HEK293 (cell line): Measurements from ENCODE around the gene SAE1.

Source experiments
- EGR2 ChIP-seq: fragments of 450-650 bp; formaldehyde crosslinking; IDR thresholded peaks from 2 replicates; pipeline ENCODE4 v1.5.1; 2016; ENCODE audit warnings: low read depth, missing biosample characterization, missing genetic modification characterization
- GLI4 ChIP-seq: fragments of 450-650 bp; formaldehyde crosslinking; IDR thresholded peaks from 2 replicates; pipeline ENCODE4 v1.5.1; 2016; ENCODE audit warnings: missing biosample characterization, missing genetic modification characterization
- GLIS1 ChIP-seq: fragments of 450-650 bp; formaldehyde crosslinking; IDR thresholded peaks from 2 replicates; pipeline ENCODE4 v1.5.1; 2016; ENCODE audit warnings: missing biosample characterization, missing genetic modification characterization
- HOXA7 ChIP-seq: sonication (generic); formaldehyde crosslinking; IDR thresholded peaks from 2 replicates; pipeline ENCODE4 v1.8.1; 2022; ENCODE audit warnings: missing genetic modification reagents, borderline replicate concordance
- MEIS1 ChIP-seq: sonication (generic); formaldehyde crosslinking; IDR thresholded peaks from 2 replicates; pipeline ENCODE4 v1.8.1; 2022; ENCODE audit warnings: missing genetic modification reagents, mild to moderate bottlenecking, borderline replicate concordance
- PRDM10 ChIP-seq: fragments of 450-650 bp; formaldehyde crosslinking; IDR thresholded peaks from 2 replicates; pipeline ENCODE4 v1.5.1; 2016; ENCODE audit warnings: missing biosample characterization, missing genetic modification characterization
- RBAK ChIP-seq: fragments of 450-650 bp; formaldehyde crosslinking; IDR thresholded peaks from 2 replicates; pipeline ENCODE4 v1.5.1; 2016; ENCODE audit warnings: missing biosample characterization, missing genetic modification characterization
- SALL2 ChIP-seq: fragments of 450-650 bp; formaldehyde crosslinking; IDR thresholded peaks from 2 replicates; pipeline ENCODE4 v1.5.0; 2017; ENCODE audit warnings: missing biosample characterization, mild to moderate bottlenecking, missing genetic modification characterization, borderline replicate concordance
- SETDB1 ChIP-seq: IDR thresholded peaks from one replicate; pipeline ENCODE4 v1.6.1; 2017; ENCODE audit warnings: mild to moderate bottlenecking, low read length, moderate library complexity, mixed read lengths; ENCODE audit not compliant: insufficient read length
- ZBTB1 ChIP-seq: fragments of 450-650 bp; formaldehyde crosslinking; IDR thresholded peaks from 2 replicates; pipeline ENCODE4 v1.5.1; 2016; ENCODE audit warnings: missing biosample characterization, missing genetic modification characterization
- ZFP37 ChIP-seq: fragments of 450-650 bp; formaldehyde crosslinking; IDR thresholded peaks from 2 replicates; pipeline ENCODE4 v1.5.1; 2016; ENCODE audit warnings: missing biosample characterization, missing genetic modification characterization
- ZNF112 ChIP-seq: fragments of 450-650 bp; formaldehyde crosslinking; IDR thresholded peaks from 2 replicates; pipeline ENCODE4 v1.5.0; 2017; ENCODE audit warnings: missing biosample characterization, missing genetic modification characterization
- ZNF157 ChIP-seq: fragments of 450-650 bp; formaldehyde crosslinking; IDR thresholded peaks from 2 replicates; pipeline ENCODE4 v1.5.1; 2016; ENCODE audit warnings: missing biosample characterization, missing genetic modification characterization
- ZNF221 ChIP-seq: fragments of 450-650 bp; formaldehyde crosslinking; IDR thresholded peaks from 2 replicates; pipeline ENCODE4 v1.5.1; 2017; ENCODE audit warnings: missing biosample characterization, missing genetic modification characterization, borderline replicate concordance
- ZNF223 ChIP-seq: fragments of 450-650 bp; formaldehyde crosslinking; IDR thresholded peaks from 2 replicates; pipeline ENCODE4 v1.5.1; 2016; ENCODE audit warnings: missing biosample characterization, missing genetic modification characterization
- ZNF23 ChIP-seq: fragments of 450-650 bp; formaldehyde crosslinking; IDR thresholded peaks from 2 replicates; pipeline ENCODE4 v1.5.1; 2016; ENCODE audit warnings: missing biosample characterization, missing genetic modification characterization, borderline replicate concordance
- ZNF239 ChIP-seq: fragments of 450-650 bp; formaldehyde crosslinking; IDR thresholded peaks from 2 replicates; pipeline ENCODE4 v1.5.1; 2016; ENCODE audit warnings: missing biosample characterization, missing genetic modification characterization
- ZNF292 ChIP-seq: fragments of 450-650 bp; formaldehyde crosslinking; IDR thresholded peaks from 2 replicates; pipeline ENCODE4 v1.5.1; 2016; ENCODE audit warnings: low read depth, missing biosample characterization, missing genetic modification characterization, borderline replicate concordance
- ZNF302 ChIP-seq: fragments of 450-650 bp; formaldehyde crosslinking; IDR thresholded peaks from 2 replicates; pipeline ENCODE4 v1.5.1; 2016; ENCODE audit warnings: missing biosample characterization, missing genetic modification characterization, low read depth
- ZNF335 ChIP-seq: fragments of 450-650 bp; formaldehyde crosslinking; conservative IDR thresholded peaks from 2 replicates; pipeline ENCODE4 v1.5.1; 2016; ENCODE audit warnings: missing biosample characterization, missing genetic modification characterization
- ZNF341 ChIP-seq: fragments of 450-650 bp; formaldehyde crosslinking; IDR thresholded peaks from 2 replicates; pipeline ENCODE4; 2016; ENCODE audit warnings: low read depth, missing biosample characterization, missing genetic modification characterization
- ZNF433 ChIP-seq: fragments of 450-650 bp; formaldehyde crosslinking; IDR thresholded peaks from 2 replicates; pipeline ENCODE4 v1.5.1; 2016; ENCODE audit warnings: missing biosample characterization, missing genetic modification characterization, low read depth
- ZNF473 ChIP-seq: fragments of 450-650 bp; formaldehyde crosslinking; IDR thresholded peaks from 2 replicates; pipeline ENCODE4 v1.5.1; 2017; ENCODE audit warnings: missing biosample characterization, missing genetic modification characterization
- ZNF513 ChIP-seq: fragments of 450-650 bp; IDR thresholded peaks from 2 replicates; pipeline ENCODE4 v1.5.1; 2018; ENCODE audit warnings: missing biosample characterization, missing genetic modification characterization
- ZNF548 ChIP-seq: fragments of 450-650 bp; formaldehyde crosslinking; IDR thresholded peaks from 2 replicates; pipeline ENCODE4 v1.5.1; 2016; ENCODE audit warnings: missing biosample characterization, missing genetic modification characterization
- ZNF645 ChIP-seq: fragments of 450-650 bp; formaldehyde crosslinking; IDR thresholded peaks from 2 replicates; pipeline ENCODE4; 2016; ENCODE audit warnings: missing biosample characterization, missing genetic modification characterization
- ZNF792 ChIP-seq: fragments of 450-650 bp; formaldehyde crosslinking; IDR thresholded peaks from 2 replicates; pipeline ENCODE4 v1.5.1; 2016; ENCODE audit warnings: missing biosample characterization, missing genetic modification characterization
- ZSCAN30 ChIP-seq: fragments of 450-650 bp; IDR thresholded peaks from 2 replicates; pipeline ENCODE4 v1.5.1; 2018; ENCODE audit warnings: missing biosample characterization, mild to moderate bottlenecking, missing genetic modification characterization, moderate library complexity
- TF ChIP-seq, protein P1 (sequence below): fragments of 450-650 bp; formaldehyde crosslinking; IDR thresholded peaks from 2 replicates; pipeline ENCODE4 v1.5.1; 2016; ENCODE audit warnings: missing biosample characterization, missing genetic modification characterization
- TF ChIP-seq, protein P2 (sequence below): fragments of 450-650 bp; formaldehyde crosslinking; IDR thresholded peaks from 2 replicates; pipeline ENCODE4 v1.5.1; 2017; ENCODE audit warnings: missing biosample characterization, missing genetic modification characterization
- TF ChIP-seq, protein P3 (sequence below): fragments of 450-650 bp; formaldehyde crosslinking; IDR thresholded peaks from 2 replicates; pipeline ENCODE4 v1.5.1; 2016; ENCODE audit warnings: missing biosample characterization, missing genetic modification characterization

Gene SAE1

DNA sequence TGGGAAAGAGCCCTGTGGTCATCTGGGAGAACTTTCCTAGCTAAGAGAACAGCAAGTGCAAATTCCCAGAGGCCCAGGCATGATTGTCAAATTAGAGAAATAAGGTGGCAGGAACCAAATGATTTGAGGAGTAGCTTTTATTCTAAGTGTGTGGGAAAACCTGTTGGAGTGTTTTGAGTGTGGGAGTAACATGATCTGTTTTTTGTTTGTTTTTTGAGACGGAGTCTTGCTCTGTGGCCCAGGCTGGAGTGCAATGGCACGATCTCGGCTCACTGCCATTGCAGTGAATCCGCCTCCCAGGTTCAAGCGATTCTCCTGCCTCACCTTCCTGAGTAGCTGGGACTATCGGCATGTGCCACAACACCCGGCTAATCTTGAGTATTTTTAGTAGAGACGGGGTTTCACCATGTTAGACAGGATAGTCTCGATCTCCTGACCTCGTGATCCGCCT lies 2.4 kb downstream of the SAE1 start (continued):
- TF ChIP-seq PRDM10 (tag by site-specific recombination), result peak; percentile 89
- no peak for TF ChIP-seq ZNF433 (tag by site-specific recombination)
- TF ChIP-seq ZNF292 (tag by site-specific recombination), result no peak
- TF ChIP-seq ZNF302 (tag by site-specific recombination), result no peak
- TF ChIP-seq ZFP37 (tag by site-specific recombination), result no peak
- TF ChIP-seq GLIS1 (tag by site-specific recombination), result peak; percentile 46
- TF ChIP-seq ZNF548 (tag by site-specific recombination), result no peak
- TF ChIP-seq ZNF157, result no peak
- no peak for TF ChIP-seq MEIS1 (CRISPR knock-in tag)
- no peak for TF ChIP-seq ZNF239 (tag by site-specific recombination)
- peak; percentile 34; the same call in 1 of the 2 replicates for TF ChIP-seq EGR2 (tag by site-specific recombination)
- TF ChIP-seq ZNF792 (tag by site-specific recombination), result no peak
- no peak for TF ChIP-seq ZNF221 (tag by site-specific recombination)
- no peak for TF ChIP-seq SETDB1
- TF ChIP-seq ZNF23 (tag by site-specific recombination), result no peak
- TF ChIP-seq, protein P1, sequence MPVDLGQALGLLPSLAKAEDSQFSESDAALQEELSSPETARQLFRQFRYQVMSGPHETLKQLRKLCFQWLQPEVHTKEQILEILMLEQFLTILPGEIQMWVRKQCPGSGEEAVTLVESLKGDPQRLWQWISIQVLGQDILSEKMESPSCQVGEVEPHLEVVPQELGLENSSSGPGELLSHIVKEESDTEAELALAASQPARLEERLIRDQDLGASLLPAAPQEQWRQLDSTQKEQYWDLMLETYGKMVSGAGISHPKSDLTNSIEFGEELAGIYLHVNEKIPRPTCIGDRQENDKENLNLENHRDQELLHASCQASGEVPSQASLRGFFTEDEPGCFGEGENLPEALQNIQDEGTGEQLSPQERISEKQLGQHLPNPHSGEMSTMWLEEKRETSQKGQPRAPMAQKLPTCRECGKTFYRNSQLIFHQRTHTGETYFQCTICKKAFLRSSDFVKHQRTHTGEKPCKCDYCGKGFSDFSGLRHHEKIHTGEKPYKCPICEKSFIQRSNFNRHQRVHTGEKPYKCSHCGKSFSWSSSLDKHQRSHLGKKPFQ (tag by site-specific recombination), result no peak
- no peak for TF ChIP-seq ZSCAN30 (tag by site-specific recombination)
- no peak for TF ChIP-seq ZNF335 (tag by site-specific recombination)
- no peak for TF ChIP-seq ZNF645 (tag by site-specific recombination)
- no peak for TF ChIP-seq SALL2 (tag by site-specific recombination)
- TF ChIP-seq RBAK (tag by site-specific recombination), result no peak
- no peak for TF ChIP-seq ZNF513 (tag by site-specific recombination)
- TF ChIP-seq ZNF341 (tag by site-specific recombination), result no peak
- TF ChIP-seq ZNF112, result no peak
- no peak for TF ChIP-seq GLI4 (tag by site-specific recombination)
- TF ChIP-seq HOXA7 (CRISPR knock-in tag), result no peak
- no peak for TF ChIP-seq ZNF223 (tag by site-specific recombination)
- TF ChIP-seq, protein P2, sequence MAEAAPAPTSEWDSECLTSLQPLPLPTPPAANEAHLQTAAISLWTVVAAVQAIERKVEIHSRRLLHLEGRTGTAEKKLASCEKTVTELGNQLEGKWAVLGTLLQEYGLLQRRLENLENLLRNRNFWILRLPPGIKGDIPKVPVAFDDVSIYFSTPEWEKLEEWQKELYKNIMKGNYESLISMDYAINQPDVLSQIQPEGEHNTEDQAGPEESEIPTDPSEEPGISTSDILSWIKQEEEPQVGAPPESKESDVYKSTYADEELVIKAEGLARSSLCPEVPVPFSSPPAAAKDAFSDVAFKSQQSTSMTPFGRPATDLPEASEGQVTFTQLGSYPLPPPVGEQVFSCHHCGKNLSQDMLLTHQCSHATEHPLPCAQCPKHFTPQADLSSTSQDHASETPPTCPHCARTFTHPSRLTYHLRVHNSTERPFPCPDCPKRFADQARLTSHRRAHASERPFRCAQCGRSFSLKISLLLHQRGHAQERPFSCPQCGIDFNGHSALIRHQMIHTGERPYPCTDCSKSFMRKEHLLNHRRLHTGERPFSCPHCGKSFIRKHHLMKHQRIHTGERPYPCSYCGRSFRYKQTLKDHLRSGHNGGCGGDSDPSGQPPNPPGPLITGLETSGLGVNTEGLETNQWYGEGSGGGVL (tag by site-specific recombination), result 0 out of 2 replicates have a peak, but pooled peaks have one; percentile 32
- TF ChIP-seq ZBTB1 (tag by site-specific recombination), result no peak
- no peak for TF ChIP-seq ZNF473 (tag by site-specific recombination)
- TF ChIP-seq, protein P3, sequence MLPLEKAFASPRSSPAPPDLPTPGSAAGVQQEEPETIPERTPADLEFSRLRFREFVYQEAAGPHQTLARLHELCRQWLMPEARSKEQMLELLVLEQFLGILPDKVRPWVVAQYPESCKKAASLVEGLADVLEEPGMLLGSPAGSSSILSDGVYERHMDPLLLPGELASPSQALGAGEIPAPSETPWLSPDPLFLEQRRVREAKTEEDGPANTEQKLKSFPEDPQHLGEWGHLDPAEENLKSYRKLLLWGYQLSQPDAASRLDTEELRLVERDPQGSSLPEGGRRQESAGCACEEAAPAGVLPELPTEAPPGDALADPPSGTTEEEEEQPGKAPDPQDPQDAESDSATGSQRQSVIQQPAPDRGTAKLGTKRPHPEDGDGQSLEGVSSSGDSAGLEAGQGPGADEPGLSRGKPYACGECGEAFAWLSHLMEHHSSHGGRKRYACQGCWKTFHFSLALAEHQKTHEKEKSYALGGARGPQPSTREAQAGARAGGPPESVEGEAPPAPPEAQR (tag by site-specific recombination), result no peak
